ENCODE data around the gene IL18BP.

Gene IL18BP

DNA sequence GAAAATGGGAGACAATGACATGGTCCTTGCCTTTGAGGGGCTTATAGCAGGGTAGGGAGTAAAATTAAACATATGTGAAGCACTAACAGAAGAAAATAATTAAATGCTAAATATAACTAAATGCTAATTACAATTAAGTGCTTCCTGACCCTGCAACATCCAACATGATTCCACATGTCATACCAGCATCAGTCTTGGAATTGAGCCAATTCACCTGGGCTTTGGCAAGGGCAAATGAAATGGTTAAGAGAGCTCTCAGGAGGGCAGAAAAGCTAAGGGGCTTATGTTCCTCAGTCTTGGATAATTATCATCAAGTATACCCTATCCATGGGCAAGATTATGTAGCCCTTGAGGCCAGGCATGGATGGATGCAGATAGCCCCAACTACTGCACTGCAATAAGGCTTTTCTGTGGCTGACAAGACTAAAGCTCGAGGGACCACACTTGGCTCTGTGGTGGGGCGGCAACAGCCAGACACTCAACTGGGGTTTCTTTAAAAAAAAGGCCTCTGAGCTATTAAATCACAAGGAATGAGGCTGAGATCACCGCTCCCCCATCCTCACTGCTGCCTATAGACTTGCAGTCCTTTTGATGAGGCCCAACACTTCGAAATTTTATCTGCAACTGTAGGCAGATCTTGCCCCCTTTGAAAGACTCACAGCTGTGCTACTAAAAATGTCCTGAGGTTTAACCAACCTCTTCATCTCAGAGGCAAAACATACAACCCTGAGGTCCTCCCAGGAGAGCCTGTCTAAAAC is 39.0 kb downstream of the IL18BP start:
- peak; percentile 63 for DNase-seq (ENCODE audit: low read depth)
- TF ChIP-seq, protein P1, sequence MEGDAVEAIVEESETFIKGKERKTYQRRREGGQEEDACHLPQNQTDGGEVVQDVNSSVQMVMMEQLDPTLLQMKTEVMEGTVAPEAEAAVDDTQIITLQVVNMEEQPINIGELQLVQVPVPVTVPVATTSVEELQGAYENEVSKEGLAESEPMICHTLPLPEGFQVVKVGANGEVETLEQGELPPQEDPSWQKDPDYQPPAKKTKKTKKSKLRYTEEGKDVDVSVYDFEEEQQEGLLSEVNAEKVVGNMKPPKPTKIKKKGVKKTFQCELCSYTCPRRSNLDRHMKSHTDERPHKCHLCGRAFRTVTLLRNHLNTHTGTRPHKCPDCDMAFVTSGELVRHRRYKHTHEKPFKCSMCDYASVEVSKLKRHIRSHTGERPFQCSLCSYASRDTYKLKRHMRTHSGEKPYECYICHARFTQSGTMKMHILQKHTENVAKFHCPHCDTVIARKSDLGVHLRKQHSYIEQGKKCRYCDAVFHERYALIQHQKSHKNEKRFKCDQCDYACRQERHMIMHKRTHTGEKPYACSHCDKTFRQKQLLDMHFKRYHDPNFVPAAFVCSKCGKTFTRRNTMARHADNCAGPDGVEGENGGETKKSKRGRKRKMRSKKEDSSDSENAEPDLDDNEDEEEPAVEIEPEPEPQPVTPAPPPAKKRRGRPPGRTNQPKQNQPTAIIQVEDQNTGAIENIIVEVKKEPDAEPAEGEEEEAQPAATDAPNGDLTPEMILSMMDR (IDR thresholded peaks at IDR 0.05; ENCODE audit: insufficient read depth, low read depth, low read length, missing control alignments), result no peak
- H3K4me3 ChIP-seq (ENCODE audit: low read length), result peak overlapping the region; percentile 29

DNA sequence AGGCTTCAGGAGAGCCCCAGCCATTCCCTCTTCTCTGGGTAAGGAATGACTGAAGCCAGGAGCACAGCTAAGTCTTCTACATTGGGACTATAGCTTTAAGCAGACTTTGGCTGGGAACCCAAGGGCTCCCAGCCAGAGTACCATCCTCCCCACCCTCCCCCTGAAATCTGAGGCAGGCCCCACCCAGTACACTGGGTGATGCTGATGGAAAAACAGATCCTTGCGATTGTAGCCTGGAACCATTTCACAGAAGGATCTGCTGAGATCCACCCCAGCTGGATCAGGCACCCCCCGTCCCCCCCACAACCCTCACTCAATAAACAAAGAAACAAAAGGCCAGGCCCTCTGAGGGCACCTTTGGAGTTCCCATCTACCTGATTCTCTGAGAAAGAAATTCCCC is 39.8 kb downstream of the IL18BP start:
- H3K4me3 ChIP-seq (ENCODE audit: low read length), result peak overlapping the region; percentile 79
- peak; percentile 17 for DNase-seq (ENCODE audit: low read depth)
- TF ChIP-seq, protein P1 (IDR thresholded peaks at IDR 0.05; ENCODE audit: insufficient read depth, low read depth, low read length, missing control alignments), result no peak

DNA sequence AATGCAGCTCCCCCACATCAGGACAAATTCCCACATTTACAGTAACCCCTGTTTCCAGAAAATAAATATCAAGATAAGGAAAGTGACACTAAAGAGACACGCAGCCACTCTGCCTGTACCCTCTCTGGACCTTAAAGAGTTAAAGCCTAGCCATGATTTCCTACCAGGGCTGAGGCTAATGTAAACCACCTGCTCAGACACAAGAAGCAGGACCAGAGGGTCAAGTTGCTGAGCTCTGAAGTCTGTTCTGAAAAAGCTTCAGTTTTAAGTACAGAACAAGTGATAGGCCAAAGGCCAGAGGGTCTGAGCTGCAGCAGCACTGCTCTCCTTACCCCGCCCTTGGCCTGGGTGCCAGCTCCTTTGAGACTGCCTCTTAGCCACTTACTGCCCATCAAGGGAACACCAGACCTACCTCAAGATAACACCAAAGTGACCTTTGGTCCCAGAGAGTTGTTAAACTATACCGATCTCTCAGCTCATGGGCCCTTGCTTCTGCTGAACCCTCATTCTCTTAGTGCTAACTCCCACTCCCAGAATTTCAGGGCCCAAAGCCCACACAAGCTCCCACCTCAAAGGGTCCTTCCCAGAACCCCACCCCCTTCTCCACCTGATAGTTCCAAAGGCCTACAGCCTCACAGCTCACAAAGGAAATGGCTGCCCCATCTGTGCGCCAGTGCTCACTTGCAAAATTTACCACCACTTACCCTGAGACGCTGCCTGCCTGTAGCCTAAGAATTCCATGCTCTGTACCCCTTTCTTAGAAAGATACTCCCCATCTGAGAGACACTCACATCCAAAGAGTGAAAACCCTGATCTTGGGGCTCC is 40.5 kb downstream of the IL18BP start:
- H3K4me3 ChIP-seq (ENCODE audit: low read length), result peak overlapping the region; percentile 79
- TF ChIP-seq, protein P1 (IDR thresholded peaks at IDR 0.05; ENCODE audit: insufficient read depth, low read depth, low read length, missing control alignments), result no peak
- no peak for DNase-seq (ENCODE audit: low read depth)

DNA sequence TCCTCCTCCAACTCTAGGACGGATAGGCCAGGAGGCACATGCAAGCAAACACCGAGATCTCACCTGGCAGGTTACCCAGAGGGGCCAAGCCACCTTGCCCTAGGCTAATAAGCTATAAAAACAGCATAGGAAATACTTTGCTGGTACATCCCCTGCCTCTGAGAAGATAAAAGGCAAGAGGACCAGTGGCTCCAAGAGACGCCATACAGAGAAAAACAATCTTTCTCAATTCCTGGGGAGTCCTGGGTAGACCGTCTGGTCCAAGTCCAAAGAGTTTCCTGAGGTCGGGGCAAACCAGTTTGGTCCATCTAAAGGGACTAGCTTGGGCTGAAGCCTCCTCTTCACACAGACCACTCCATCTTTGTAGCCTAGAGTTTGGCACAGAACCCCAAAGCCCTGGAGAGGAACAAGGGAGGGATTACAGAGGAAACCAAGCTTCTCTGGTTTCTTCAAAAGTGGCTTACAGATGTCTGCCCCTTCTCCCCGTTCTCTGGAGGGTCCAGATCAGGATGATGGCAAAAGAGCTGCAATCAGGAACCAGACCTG is 41.2 kb downstream of the IL18BP start:
- TF ChIP-seq, protein P1 (IDR thresholded peaks at IDR 0.05; ENCODE audit: insufficient read depth, low read depth, low read length, missing control alignments), result no peak
- no peak for DNase-seq (ENCODE audit: low read depth)
- H3K4me3 ChIP-seq (ENCODE audit: low read length), result peak overlapping the region; percentile 79

DNA sequence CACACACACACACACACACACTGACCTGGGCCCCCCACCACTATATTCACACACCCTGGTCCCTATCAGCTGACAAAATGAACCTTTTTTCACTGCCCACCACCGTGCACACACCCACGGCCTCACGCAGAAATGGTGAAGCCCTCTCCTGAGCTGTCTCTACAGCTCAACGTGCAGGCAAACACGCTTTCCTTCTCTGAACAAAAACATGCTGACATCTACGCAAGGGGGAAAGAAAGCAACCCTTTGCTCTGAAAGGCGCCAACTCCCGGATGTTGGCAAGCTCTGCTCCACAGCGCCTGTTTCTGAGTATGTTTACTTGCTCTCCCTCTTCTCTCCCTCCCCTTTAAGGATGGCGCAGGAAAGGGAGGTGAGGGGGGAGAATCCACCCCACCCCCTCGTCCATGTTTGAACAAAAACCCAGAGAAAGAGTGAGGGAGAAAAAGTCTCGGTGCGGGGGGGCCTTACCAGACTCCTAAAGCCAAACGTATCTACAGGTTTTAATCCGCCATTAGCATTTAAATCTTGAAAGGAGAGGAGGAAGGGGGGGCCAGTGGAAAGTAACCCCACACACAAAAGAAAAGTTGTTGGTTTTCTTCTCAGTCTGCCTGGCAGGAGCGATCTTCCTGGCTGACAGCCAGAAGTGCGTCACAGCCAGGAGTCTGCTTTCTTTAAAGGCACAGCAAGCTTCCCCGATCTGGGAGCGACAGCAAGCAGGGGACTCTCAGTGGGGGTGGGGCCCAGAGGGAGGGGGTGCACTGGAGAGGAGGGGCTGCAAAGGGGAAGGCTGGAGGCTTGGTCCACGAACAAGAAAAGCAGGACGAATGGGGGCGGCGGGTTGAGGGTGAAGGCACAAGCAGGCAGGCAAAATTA is 42.0 kb downstream of the IL18BP start:
- H3K4me3 ChIP-seq (ENCODE audit: low read length), result peak overlapping the region; percentile 79
- TF ChIP-seq, protein P1 (IDR thresholded peaks at IDR 0.05; ENCODE audit: insufficient read depth, low read depth, low read length, missing control alignments), result no peak
- DNase-seq (ENCODE audit: low read depth), result peak; percentile 92

DNA sequence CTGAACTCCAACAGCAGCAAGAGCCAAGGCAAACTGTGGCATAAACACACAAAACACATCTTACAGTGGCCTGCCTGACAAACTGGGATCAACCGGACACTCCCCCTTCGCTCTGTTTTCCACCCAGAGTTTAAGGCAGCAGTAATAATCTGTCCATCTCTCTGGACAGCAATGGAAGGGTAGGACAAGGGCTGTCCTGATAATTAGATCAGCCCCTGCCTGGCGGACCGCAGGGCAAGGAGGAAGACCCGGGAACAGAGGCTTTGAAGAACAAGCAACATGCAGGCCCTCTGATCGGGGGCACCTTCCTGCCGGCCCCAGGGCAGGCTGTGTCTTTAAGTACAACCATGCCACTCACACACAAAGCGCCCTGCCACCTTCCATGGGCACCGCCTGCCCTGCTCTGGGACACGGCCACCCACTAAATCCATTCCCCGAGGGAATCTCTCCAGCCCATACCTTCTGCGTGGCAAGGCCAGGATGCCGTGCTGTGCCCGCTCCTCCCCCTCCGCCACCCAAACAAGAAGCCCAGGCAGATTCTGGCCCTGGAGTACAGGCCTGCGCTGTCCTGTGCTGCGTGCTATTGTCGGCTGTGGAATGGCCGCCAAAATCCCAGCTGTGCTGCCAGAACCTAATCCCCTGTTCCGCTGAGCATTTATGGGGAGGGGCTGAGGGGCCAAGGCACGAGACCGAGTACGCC is 42.8 kb downstream of the IL18BP start:
- TF ChIP-seq, protein P1 (IDR thresholded peaks at IDR 0.05; ENCODE audit: insufficient read depth, low read depth, low read length, missing control alignments), result no peak
- peak; percentile 75 for DNase-seq (ENCODE audit: low read depth)
- peak overlapping the region; percentile 79 for H3K4me3 ChIP-seq (ENCODE audit: low read length)

All from epithelial cell of esophagus (primary cell).